ENCODE measurements around the gene TBX10. TPM values are rescaled to one million over a fixed set of nuclear protein-coding genes. Genes with fewer than 3 reads are reported as not detected.
"Not testable (repeated sequence)": the region's sequence is repeated elsewhere in the genome, so short reads cannot be mapped to it uniquely, and the experiment has no call there.

The TBX10 gene
- total RNA-seq, 1 donor from 2014 or later = 0.51 TPM

GRCh38 chr11:67611165-67611564 lies 28.4 kb downstream of the TBX10 start:
- ATAC-seq (ENCODE audit: poor library complexity) (no peak), DNase-seq (no peak)
- intact Hi-C loops (cut with DNase I) = no loop called here

DNA sequence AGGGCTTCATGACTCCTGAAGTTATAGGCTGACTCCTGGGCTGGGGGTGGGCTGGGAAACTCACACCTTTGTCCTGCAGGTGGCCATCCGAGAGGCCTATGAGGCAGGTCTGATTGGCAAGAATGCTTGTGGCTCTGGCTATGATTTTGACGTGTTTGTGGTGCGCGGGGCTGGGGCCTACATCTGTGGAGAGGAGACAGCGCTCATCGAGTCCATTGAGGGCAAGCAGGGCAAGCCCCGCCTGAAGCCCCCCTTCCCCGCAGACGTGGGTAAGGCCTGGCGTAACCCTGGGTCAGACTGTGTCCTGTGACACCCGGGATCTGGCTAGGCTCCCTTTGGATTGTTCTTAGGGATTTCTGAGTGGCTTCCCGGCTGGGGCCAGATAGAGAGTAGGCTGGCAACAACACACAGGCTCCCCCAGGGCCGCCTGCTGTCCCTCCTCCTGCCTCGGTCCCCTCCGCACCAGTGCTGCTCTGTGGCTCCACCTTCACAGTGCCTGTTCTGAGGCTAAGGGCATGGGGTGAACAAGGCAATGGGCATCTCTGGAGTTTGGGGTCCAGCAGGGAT lies 29.2 kb downstream of the TBX10 start:
- no peak for DNase-seq
- intact Hi-C loops (cut with DNase I) = no loop called here
- no peak for ATAC-seq (ENCODE audit: poor library complexity)

GRCh38 chr11:67609316-67609715 lies 30.2 kb downstream of the TBX10 start:
- DNase-seq (no peak), ATAC-seq (ENCODE audit: poor library complexity) (no peak)
- intact Hi-C loops (cut with DNase I) = no loop called here

- intact Hi-C loops (cut with DNase I) = no loop called here
- ATAC-seq (ENCODE audit: poor library complexity) (no peak), DNase-seq (no peak)
Observed at GRCh38 chr11:67608486-67608885, 31.1 kb downstream of the TBX10 start.

GRCh38 chr11:67607507-67607906 lies 32.1 kb downstream of the TBX10 start:
- intact Hi-C loops (cut with DNase I) = no loop called here
- DNase-seq = no peak
- no peak for ATAC-seq (ENCODE audit: poor library complexity)

DNA sequence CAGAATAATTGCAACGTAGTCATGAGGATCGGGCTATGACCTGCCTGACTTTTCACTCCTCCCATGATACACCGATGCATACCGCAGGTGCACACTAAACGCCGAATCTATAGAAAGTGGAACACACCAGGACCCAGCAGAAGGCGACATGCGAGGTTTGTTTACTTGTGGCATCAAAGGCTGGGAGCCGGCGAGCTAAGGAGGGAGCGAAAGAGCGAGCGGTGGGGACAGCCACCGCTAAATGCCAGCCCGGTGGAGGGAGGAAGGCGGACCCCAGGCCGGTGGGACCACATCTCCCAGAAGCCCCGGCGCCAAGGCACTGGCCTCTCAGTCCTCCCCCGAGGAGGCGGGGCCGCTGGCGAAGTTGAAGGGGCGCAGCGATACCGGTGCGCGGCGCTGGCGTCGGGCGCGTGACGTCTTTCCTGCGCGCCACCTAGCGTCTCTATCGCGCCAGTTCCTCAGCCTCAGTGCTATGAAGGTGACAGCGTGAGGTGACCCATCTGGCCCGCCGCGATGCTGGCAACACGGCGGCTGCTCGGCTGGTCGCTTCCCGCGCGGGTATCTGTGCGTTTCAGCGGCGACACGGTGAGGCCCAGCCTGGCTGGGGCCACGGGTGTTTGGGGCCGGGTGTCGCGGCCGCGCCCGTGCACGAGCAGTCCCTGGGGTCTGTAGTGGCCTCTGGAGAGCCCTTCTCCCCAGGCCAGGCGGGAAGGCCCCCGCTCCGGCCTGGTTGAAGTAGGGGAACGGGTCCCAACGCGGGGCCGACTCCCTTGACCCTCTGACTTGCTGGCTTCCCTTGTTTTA lies 32.9 kb downstream of the TBX10 start, which contains the start of gene NDUFV1:
Gene NDUFV1, plus strand, starts transcription at position 445 of the 804 bp plus-strand sequence. Its CDS starts 69 bp downstream, at position 514.
- intact Hi-C loops (cut with DNase I) = no loop called here
- peak; percentile 99 for DNase-seq

DNA sequence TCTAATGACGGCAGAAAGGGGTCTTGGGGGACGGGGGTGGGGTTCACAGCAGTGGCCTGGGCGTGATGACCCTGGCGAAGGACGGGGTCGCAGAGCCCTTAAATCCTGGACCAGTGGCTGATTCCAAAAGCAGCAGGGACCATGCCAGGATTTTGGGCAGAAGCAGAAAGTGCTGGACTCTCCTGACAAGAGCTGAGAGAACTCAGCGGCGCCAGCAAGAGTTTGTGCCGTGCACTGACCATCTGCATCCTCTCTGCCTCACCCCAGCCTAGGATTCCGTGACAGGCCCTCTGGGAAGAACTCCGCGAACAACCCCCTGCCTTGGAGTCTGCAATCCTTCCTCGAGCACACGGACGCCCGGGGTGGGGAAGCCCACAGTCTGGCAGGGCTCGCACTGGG lies 33.5 kb downstream of the TBX10 start:
- ATAC-seq (ENCODE audit: poor library complexity) (peak; percentile 31), DNase-seq (no peak)
- intact Hi-C loops (cut with DNase I) = no loop called here

More for the DNA sequence above, 32.9 kb downstream of the TBX10 start, which contains the start of gene NDUFV1:
- ATAC-seq (ENCODE audit: poor library complexity) = peak; percentile 99

- no peak for ATAC-seq (ENCODE audit: poor library complexity)
- no peak for DNase-seq
- intact Hi-C loops (cut with DNase I) = no loop called here
Observed at GRCh38 chr11:67605231-67606011, 34.1 kb downstream of the TBX10 start.

DNA sequence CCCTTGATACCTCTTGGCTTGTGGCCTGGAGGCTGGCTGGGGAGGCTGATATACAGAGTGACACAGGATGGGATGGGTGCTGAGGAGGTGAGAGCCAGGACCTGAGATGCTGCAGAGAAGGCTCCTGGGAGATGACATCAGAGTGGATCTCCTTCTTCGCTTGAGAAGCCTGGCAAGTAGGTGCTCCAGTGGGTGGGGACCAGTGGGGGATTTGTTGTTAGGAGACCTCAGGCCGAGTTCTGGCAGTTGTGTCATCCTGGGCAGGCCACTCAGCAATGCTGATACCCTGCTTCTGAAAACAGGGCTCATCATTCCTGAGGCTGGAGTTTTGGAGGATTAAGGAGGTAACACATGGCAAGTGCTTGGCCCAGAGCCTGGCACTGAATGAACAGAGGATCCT lies 34.7 kb downstream of the TBX10 start:
- ATAC-seq (ENCODE audit: poor library complexity) (no peak), DNase-seq (no peak)
- intact Hi-C loops (cut with DNase I) = no loop called here

- ATAC-seq (ENCODE audit: poor library complexity); intact Hi-C loops (cut with DNase I); DNase-seq: not testable (repeated sequence)
Observed at GRCh38 chr11:67604119-67604518, 35.4 kb downstream of the TBX10 start.

DNA sequence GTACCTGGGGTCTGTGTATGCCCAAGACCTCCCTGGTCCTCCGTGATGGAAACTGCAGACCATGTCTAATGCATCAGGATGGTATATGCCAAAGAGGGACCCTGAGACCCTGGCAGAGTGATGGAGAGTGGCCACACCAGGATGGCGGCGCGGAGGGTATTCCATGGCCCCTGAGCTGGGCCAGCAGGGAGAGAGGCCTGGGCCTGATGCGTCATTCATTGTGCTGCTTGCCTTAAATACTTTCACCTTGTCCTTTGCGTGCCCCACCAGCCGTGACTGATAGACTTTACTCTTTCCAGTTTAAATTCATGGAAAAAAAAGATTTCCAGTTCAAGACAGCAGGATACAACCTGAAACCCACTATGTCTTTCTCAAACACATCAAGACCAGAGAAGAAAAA lies 38.5 kb downstream of the TBX10 start:
- DNase-seq (no peak), ATAC-seq (ENCODE audit: poor library complexity) (no peak)
- intact Hi-C loops (cut with DNase I) = no loop called here

DNA sequence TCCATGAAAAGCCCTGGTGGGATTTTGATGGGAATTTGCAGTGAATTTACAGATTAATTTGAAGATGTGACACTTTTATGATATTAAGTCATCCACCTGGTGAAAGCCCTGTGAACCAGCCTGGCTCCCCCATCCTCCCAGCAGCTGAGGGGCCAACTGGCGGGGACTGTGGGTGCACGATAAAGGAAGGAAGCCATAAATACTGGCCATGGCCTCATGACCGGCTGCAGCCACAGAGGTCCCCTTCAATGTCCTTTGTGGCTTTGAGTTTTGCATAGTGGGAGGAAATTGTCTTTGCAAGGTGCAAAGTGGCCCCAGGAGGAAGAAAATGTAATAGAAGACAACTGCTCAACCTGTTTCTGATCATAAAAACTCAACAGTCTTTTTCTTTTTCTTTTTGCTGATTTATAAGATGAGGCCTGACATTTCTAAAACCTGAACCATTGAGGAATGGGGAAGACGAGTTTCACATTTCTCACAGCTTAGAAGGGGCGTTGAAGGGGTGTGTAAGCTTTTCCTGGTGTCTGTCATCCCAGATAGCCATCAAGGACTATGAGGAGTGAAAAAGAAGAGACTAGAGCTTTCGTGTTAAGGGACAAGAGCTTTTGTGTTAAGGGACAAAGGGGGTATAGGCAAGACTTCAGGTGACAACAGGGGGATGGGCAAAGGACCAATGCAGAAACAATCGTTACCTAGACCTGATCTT lies 39.1 kb downstream of the TBX10 start:
- intact Hi-C loops (cut with DNase I) = no loop called here
- DNase-seq (no peak), ATAC-seq (ENCODE audit: poor library complexity) (no peak)

- ATAC-seq (ENCODE audit: poor library complexity) (no peak), DNase-seq (no peak)
- intact Hi-C loops (cut with DNase I) = no loop called here
Observed at GRCh38 chr11:67599149-67599548, 40.4 kb downstream of the TBX10 start.

- DNase-seq; ATAC-seq (ENCODE audit: poor library complexity); intact Hi-C loops (cut with DNase I): not testable (repeated sequence)
Observed at GRCh38 chr11:67597963-67598362, 41.6 kb downstream of the TBX10 start.

DNA sequence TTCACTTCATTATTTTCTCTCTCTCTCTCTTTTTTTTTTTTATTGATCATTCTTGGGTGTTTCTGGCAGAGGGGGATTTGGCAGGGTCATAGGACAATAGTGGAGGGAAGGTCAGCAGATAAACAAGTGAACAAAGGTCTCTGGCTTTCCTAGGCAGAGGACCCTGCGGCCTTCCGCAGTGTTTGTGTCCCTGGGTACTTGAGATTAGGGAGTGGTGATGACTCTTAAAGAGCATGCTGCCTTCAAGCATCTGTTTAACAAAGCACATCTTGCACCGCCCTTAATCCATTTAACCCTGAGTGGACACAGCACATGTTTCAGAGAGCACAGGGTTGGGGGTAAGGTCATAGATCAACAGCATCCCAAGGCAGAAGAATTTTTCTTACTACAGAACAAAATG lies 42.1 kb downstream of the TBX10 start:
- ATAC-seq (ENCODE audit: poor library complexity); DNase-seq; intact Hi-C loops (cut with DNase I): not testable (repeated sequence)

DNA sequence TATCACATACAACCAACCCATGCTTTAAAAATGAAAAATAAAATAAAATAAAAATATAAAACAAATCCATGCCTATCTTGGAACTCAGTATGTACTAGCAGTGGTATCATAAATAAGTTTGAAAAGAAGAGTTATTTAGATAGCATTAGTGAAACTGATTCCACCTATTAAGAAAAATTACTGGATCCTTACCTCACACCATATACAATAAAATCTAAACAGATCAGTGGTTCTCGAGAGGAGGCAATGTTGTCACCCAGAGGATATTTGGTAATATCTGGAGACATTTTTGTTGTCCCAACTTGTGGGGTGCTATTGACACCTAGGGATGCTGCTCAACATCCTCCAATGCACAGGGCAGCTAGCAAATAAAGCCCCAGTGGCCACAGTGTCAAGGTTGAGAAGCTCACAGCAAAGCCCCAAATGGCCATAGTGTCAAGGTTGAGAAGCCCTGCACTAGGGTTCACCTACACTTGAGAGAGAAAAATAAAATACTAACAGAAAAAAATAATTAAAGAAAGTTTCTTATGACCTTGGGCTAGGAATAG lies 42.7 kb downstream of the TBX10 start:
- intact Hi-C loops (cut with DNase I) = no loop called here
- no peak for ATAC-seq (ENCODE audit: poor library complexity)
- no peak for DNase-seq

- DNase-seq (no peak), ATAC-seq (ENCODE audit: poor library complexity) (no peak)
- intact Hi-C loops (cut with DNase I) = no loop called here
Observed at GRCh38 chr11:67594480-67594879, 45.1 kb downstream of the TBX10 start.

DNA sequence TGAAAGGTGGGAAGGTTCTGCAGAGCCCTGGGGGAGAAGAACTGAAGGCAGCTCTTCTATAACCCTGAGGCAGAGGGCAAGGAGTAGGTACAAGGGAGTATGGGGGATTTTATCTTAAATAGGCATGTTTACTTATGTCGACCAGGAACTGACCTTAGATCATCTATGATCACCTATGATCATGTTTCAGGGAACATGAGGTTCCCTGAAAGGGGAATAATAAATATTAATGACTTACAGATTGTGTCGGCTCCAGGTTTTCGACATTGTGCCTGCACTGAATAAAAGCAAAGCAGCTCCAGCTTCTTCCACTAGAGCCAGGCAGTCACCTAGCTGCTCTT lies 46.0 kb downstream of the TBX10 start:
- DNase-seq (no peak), ATAC-seq (ENCODE audit: poor library complexity) (no peak)
- intact Hi-C loops (cut with DNase I) = no loop called here
